HuH-7 (cell line): Measurements from ENCODE around the gene C2CD3.

Experiments used
- DNase-seq: peaks from one replicate; pipeline ENCODE4 v3.0.0; 2011; ENCODE audit warnings: low spot score

Gene C2CD3

DNA sequence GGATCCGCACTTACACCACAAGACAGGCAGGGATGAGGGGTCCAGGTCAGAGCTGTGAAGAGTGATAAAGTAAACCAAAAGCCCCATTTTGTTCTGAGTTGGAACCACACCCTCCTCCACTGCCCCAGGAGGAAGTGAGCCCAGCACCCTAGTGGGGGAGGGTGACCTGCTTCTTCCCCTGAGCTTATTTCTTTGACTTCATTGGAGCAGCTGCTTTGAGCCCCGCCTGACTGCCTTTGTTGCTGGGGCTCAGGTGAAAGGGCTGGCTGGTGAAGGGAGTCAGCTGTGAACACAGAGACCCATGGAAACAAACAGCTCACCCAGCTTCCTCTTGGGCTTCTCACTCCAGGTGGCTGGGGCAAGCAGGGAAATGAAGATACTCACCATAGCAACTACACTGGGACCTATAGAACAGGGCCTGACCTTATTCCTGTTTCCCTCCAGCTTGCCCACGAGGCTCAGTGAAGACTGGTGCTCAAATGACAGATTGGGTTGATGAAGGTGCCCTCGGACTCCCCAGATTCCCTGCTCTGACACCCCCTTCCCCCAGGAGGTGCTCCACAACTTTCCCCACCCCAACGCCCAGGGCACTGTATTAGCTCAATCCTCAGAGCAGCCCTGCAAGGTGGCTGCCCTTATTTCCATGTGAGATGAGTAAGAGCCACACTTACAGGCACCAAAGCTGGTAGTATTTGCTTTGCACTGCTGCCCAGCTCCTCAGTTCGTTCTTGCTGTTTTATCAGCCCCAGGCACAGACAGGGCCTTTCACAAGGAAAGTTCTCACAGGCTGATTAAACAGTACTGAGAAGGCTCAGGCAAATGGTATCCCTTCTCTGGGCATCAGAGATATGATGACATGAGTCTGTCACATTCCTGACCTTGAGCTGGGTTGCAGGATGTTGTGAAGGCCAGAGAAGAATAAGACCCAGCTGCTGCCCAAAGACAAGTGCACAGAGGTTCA lies 190.5 kb downstream of the C2CD3 start:
- DNase-seq: no peak

DNA sequence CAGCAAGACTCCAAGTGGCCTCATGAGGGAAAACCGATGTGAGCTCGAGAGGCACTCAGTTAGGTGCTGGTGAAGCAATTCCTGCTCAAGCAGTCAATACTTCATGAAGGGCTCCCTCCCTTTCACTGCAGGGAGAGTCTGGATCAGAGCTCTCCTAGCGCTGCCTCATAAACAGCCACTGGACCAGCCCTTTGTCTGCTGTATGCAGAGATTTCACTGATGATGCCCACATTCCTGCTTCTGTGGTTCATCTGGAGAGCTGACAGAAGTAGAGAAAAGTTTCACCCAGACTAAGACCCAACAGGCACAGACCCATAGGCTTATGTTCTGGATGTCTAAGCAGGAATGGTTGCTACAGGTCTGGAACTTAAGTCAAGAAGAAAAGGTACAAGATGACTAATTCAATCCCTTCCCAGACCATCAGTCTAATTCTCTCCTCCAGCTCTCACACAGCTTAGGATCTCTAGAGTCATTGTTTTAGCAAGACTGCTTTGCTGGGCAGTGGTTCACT lies 192.2 kb downstream of the C2CD3 start:
- DNase-seq: no peak

DNA sequence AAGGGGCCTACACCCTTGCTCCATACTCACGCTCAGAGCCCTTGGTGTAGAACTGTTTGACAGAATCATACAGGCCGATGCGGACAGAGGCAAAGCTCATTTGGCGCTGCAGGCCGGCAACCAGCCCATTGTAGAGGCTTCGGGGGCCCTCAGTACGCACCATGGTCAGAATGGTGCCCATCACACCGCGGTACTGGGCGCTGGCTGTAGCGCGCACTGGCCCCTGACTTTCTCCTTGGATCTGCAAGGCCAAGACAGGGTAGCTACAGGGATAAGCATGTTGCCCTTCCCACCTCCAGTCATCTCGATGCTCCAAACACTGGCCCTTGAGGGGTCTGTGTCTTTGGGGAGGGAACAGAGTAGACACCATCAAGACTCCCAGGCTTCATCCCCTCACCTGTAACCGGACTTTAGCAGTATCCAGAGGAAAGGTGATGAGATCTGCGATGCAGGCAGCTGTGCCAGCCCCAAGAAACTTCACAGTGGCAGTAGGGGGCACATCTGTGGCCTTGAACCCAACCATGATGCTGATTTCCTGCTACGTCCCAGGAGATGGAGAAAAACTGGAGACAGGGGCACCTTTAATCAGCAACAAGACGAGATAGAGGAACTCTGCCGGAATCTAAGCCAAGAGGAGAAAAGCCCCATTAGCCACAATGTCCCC lies 192.8 kb downstream of the C2CD3 start:
- no peak for DNase-seq

DNA sequence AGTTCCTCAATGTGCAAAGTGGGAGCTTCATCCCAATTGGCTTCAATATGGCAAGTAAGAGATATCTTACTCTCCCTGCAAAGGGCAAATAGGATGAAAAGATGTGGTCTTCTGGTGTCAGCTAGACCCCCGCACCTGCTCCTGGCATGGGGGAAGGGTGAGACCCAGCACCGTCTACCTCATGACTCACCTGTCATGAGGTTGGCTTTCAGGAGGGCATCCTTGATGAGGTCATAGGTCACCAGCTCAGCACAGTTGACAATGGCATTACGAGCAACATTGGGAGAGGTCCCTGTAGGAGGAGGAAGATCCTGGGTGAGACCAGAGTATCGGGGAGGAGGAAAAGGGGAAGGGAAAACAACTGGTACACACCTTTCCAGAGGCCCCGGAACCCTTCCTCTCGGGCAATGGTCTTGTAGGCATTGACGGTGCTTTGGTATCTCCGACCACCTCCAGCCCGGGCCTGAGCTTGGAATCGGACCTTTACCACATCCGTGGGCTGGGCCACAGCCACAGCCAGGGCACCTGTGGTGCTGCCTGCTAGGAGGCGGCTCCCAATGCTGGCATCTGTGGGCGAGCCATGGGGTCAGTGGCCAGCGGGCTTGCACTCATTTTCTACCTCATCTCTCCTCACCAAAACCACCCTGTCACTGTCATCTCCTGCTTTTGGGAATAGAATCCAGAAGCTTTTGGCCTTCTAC lies 194.2 kb downstream of the C2CD3 start:
- no peak for DNase-seq

DNA sequence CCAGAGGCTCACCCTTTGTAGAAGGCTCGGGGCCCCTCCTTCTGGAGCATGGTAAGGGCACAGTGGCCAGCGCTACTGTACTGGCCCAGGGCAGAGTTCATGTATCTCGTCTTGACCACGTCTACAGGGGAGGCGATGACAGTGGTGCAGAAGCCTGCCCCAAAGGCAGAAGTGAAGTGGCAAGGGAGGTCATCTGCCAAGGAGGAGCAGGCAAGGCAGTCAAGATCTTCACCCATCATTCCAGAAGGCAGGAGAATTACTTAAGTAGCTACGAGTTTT lies 195.4 kb downstream of the C2CD3 start:
- DNase-seq: no peak

DNA sequence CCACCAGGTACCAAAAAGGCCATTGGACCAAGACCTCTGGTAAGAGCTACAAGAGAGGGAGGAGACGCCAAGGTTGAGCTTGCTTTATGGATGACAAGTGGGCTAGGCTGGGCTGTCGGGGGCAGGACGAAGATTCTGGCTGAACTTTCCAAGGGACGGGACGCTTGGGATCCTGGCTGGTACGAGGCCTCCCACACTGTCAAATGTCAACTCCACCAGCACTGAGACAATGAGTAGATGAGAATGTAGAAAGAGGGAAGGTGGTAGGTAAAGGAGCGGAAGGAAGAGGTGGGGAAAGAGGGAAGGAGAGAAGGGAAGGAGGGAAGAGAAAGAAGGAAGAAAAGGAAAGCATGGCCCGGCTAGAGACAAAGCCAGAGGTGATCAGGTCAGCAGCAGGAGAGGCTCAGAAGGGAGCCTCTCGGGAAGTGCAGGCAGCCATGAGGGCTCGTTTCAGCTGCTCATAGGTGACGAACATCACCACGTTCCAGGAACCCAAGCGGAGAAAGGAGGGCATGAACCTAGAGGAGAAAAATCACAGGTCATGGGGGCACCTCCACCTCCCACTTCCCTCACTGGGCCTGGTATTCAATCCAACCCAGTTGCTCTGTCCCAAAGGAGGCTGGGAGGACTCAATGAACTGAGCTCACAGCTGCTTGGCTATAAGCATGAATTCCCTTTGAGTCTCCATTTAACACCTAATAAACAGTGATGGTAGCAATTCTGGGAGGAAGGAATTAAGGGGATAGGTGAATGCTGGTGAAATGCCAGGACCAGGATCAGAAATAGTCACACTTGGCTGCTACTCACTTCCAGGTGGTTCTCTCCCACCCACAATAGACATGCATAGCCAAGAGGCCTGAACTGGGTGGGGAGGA lies 196.0 kb downstream of the C2CD3 start:
- no peak for DNase-seq

DNA sequence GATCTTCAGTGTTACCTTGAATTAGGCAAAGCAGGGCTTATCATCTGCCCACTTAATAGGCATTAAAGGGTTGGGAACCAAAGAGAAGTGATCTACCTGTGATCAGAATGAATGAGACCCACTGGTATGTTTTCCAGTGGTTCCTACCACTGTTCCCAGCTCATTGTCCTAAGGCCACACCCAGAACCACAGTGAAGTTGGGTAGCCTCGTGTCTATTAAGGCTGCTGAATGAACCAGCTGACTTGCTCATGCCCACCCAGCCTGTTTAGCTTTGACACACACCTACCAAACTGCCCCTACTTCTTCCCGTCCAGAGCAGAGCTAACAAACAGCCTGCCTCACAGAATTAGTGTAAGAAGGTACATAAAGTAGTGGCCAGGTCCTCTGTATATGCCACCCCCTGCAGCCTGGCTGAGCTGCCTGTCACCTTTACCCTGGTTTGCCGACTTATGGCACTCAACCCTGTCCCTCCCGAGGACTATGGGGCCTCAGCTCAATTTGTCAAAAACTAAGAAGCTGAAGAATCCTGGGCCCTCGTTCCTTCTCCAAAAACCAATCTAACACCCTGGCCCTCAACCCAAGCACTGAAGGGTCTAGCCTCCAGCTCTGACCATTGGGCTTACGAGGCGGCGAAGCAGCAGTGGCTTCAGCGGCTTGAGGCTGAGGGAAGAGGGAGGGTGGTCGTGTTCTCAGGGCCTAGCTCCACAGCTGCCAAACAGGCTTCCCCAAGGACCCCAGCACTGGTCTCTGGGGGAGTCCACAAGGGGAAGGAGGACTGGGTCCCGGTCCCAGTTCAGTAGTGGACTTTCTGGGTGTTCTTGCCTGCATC lies 198.0 kb downstream of the C2CD3 start:
- no peak for DNase-seq

DNA sequence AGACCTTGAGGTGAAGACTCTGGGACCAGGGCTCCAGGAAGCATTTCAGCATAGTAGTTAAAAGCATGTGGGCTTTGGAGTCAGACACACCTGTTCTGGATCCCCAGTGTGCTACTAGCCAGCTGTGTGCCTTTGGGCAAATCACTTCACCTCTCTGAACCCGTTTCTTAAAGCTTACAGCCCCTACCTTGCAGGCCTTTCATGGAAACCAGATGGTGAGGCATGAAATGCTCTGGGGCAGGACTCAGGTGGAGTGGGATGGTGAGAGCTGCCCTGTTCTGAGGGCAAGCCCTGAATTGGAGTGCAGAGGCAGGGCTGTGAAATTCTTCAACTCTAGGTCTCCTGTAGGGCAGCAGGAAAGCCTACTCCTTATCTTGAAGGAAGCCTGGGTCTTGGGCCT lies 198.6 kb downstream of the C2CD3 start:
- no peak for DNase-seq

DNA sequence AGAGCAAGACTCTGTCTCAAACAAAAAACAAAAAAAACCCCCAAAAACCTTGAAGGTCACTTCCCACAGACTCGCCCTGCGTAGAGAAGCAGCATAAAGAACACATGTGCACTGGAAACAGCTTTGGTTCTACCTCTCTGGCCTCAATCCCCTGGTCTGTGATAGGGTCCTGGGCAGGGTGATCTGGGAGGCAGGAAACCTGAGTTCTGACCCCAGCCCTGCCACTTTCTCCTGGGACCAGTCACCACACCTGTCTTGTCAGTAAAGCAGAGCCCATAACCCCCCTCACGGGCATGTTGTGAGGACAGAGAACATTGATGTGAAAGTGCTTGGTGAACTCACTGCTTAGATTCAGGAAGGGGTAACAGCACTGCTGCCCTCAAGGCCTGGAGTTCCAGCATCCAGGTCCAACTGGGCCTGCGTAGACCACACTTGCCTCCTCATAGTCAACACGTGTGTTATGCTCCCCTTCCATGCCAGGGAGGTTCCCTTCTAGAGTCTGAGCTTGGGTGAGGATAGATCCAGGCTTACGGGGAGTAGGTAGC lies 199.6 kb downstream of the C2CD3 start:
- DNase-seq: no peak

DNA sequence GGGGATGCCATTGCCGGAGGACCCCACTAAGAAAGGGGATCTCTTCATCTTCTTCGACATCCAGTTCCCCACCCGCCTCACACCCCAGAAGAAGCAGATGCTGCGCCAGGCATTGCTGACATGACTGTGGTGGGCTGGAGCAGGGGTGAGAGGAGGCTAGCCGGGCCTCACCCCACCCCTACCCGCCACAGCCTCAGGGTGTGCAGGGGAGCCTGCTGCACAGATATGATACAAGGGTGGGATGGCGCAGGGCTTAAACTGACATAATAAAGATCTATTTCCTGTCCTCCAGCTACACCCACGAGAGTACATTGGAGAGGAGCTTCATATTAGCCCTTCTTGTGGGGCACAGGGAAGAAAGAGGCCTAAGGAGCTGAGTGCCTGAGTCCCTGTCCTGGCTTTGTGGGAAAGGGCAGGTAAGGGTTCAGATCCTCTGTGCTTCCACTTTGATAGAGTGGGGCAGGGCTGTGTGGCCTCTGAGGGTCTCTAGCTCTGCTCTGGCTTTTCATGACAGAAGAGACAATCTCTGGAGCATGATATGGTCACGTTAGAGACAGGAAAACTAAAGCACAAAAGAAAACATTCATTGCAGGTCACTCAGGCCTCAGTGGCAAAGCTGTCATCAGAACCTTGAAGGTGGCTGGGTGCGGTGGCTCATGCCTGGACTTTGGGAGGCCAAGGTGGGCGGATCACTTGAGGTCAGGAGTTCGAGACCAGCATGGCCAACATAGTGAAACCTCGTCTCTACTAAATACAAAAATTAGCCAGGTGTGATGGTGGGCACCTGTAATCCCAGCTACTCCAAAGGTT lies 200.6 kb downstream of the C2CD3 start:
- no peak for DNase-seq

DNA sequence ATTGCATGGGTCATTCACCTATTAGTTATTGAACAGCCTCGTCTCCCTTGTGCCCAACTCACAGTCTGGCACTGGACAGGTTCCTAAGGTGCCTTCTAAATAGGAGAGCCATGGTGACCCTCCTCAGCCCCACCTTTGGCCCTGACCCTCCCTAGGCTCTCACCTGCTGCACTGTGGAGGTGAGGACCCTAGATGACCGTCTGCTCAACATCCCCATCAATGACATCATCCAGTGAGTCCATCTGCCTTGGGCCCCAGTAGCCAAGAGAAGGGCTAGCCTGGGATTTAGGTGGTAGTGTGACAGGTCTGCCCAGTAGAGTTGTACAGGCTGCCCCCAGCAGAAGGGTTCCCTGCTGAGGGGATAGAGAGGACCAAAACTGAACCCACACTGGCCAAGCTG lies 201.7 kb downstream of the C2CD3 start:
- DNase-seq: no peak

DNA sequence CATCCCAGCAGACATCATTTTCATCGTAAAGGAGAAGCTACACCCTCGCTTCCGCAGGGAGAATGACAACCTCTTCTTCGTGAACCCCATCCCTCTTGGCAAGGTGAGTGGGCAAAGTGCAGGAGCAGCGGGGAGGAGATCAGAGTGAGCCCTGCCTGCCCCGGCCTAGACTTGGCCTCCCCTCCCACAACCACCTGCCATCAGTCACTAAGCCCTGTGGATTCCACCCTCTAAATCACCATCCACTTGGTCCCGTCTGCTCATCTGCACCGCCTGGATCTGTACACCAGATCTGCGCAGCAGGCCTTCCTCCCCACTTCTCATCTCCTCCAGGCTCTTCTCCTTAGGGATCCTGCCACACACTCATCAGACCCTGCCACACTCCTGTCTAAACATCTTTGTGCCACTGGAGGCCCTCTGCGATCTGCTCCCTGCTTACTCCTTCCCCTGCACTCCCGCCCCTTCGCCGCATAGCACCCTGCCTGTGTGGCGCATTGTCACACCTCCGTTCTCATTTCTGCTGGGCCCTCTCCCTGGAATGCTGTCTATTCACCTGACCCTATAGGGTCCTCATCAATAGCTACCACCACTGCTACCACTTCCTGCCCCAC lies 202.3 kb downstream of the C2CD3 start:
- DNase-seq: no peak

DNA sequence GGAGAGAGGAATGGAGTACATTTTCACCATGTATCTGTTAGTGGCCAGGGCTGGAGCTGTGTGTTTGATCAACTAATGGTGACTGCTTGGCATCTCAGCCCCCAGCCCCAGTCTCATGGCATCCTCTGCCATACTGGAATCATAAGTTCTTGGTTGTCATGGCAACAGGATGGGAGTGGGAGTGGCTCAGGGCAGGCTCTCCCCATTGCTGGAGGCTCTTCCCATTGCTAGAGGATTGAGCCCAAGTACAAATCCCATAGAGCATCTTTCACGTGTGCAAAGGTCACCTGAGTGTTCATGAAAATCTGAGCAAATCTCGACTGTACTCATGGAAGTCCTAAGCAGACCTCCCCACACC lies 205.1 kb downstream of the C2CD3 start:
- no peak for DNase-seq

DNA sequence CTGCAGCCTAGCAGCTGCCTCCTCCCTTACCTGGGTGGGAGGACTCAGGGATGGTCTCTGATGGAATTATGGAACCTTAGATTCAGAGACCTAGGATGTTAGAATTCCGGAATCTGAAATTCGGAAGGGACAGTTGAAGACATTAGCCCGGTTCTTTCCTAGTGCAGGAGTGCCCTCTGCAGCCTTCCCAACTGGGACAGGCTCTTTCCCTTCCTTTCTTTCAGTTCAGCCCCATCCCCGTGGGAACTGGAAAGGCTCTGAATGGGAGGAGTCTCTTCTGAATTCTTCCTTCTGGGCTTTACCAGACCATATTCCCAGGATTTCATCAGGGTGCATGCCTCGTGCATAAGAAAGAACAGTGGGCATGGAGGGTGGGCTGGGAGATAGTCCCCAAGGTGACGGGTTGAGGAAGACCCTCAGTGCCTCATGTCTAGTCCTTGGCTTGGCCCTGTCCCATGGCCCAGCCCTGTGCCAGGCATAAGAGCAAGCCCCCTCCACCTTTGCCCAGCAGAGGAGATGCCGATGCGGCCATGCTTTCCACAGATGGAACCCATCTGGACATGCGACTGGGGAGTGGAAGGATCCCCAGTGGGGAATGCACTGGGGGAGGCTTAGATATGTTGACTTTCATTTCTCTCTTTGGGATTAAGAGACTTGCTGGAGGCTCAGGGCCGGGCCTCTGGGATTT lies 205.6 kb downstream of the C2CD3 start:
- DNase-seq: no peak

DNA sequence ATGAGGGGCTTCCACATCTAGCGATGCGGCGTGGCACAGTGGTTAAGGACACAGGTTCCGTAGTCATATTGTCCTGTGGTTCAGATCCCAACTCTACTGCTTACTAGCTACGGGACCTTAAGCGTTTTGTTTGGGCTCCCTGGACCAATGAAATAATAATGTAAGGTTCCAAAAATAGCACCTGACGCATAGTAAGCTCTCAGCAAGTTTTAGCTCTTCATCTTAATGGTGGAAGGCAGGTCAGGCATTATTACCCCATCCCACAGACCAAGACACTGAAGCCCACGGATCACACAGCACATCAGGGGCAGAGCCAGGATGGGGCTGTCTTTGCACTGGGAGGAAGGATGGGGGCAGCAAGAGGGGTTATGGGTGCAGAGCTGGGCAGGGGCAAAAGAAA lies 206.9 kb downstream of the C2CD3 start:
- no peak for DNase-seq
